SK-N-MC (cell line): ENCODE data around the gene SBNO1.
"Not testable (repeated sequence)": the region's sequence is repeated elsewhere in the genome, so short reads cannot be mapped to it uniquely, and the experiment has no call there.

Experiments
- EZH2 ChIP-seq: fragments of 200-600 bp; sonication (generic); IDR thresholded peaks from one replicate; pipeline ENCODE4 v1.6.1; 2017; ENCODE audit warnings: antibody characterized with exemption
- POLR2AphosphoS5 ChIP-seq: IDR thresholded peaks from 2 replicates; pipeline ENCODE4 v1.6.1; 2012; ENCODE audit warnings: mild to moderate bottlenecking, low read depth, low read length, borderline replicate concordance

DNA sequence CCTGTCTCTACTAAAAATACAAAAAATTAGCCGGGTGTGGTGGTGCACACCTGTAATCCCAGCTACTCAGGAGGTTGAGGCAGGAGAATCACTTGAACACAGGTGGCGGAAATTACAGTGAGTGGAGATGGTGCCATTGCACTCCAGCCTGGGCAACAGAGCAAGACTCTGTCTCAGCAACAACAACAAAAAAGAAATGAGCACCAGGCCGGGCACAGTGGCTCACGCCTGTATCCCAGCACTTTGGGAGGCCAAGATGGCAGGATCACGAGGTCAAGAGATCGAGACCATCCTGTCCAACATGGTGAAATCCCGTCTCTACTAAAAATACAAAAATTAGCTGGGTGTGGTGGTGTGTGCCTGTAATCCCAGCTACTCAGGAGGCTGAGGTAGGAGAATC is 3.8 kb upstream of the SBNO1 start:
- TF ChIP-seq POLR2AphosphoS5, EZH2: not testable (repeated sequence)
